HG02642 (cell line): ENCODE results near the gene ZNF705A.
"Not testable (repeated sequence)": the region's sequence is repeated elsewhere in the genome, so short reads cannot be mapped to it uniquely, and the experiment has no call there.

Source experiments
- ATAC-seq: cut with Tn5 transposase; IDR thresholded peaks from one replicate; pipeline ENCODE4 v1.9.1; 2021; ENCODE audit warnings: mild to moderate bottlenecking; ENCODE audit not compliant: unreplicated experiment, poor library complexity

Gene ZNF705A

GRCh38 chr12:8156845-8157244, at the start of gene ZNF705A:
Gene ZNF705A (plus strand): TSS chr12:8157015. CDS start chr12:8172626, 15,611 bp downstream.
- no peak for ATAC-seq

DNA sequence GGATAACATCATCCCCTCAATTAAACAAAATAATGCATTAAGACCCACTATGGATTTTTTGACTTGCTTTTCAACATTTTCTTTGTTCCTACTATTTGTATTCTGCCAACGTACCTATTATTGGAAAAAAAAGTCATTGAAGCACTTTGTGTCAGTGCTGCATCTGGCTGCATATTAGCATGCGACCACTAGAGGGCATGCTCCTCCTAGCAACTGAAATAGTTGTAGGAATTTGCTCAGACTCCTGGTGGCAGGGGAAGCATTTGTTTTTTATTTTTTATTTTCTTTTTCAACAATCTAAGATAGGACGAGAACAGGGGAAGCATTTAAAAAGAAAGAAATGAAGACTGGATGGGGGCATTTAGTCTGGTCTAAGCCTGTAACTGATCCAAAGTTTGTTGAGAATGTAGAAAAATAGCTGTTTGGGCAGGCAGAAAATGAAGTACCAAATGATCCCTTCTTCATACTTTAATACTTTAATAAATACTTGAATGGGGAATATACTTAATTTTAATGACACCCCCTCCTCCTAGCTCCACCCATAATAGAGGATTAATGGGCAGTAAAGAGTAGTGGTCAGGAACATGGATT, 47.9 kb upstream of the ZNF705A start:
- no peak for ATAC-seq

DNA sequence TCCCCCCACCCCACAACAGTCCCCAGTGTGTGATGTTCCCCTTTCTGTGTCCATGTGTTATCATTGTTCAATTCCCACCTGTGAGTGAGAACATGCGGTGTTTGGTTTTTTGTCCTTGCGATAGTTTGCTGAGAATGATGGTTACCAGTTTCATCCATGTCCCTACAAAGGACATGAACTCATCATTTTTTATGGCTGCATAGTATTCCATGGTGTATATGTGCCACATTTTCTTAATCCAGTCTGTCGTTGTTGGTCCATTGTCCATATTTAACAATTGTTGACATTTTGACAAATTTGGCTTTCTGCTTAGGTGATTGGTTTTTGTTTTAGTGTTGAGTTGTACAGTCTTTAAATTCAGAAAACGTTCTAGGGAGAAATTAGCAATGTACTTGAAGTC, 43.7 kb upstream of the ZNF705A start:
- not testable (repeated sequence) for ATAC-seq

- ATAC-seq, result no peak
These were observed 36.6 kb upstream of the ZNF705A start for GRCh38 chr12:8120072-8120713.

DNA sequence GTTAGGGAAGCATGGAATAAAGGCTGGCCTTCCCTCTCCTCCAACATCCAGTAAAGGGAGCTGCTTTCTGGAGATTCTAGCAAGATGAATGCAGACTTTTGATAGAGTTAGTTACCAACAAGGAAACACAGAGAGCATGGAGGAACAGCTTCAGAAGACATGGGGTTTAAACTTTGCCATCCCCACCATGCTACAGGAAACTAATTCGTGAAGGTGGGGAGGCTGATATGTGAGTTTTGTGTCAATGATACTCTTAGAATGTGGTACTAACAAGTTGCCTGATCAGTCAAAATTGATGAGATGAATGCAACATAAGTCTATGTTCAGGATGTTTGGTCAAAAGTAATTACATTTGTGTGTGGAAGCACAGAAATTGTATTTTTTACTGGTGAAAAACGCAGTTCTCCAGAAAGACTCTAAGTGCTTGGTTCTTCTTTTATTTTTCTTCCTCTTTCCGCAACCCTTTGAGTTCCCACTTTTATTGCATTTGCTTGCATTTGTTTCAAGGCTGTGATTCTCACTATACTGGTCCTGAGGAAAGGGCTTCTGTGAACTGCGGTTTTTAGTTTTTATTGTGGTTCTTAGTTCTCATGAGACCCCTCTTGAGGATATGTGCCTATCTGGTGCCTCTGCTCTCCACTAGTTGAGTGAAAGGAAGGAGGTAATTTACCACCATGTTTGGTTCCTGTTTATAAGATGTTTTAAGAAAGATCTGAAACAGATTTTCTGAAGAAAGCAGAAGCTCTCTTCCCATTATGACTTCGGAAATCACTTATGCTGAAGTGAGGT, 33.5 kb upstream of the ZNF705A start, which contains the start of gene CLEC4A:
CLEC4A (plus strand) TSS at position 494 of the 789 bp plus-strand sequence; CDS start at position 756, 262 bp downstream.
- ATAC-seq, result no peak

DNA sequence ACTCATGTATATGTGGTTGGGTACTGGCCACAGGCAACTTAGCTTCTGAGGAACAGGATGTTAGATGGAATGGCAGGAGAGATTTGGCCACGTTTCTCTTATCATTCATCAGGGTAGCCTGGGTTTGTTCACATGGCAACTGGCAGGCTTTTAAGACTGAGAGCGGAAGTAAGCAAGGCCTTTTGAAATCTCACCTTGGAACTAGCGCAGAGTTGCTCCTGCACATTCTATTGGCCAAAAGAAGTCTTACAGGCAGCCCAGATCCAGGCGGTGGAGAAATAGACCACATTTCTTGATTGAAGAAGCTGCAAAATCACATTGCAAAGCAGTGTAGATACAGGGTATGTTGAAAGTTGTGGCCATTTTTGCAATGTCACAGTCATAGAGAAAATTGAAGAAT, 29.7 kb upstream of the ZNF705A start:
- no peak for ATAC-seq

- ATAC-seq, result not testable (repeated sequence)
These were observed 23.0 kb upstream of the ZNF705A start for GRCh38 chr12:8133636-8134397.

- not testable (repeated sequence) for ATAC-seq
These were observed 22.4 kb upstream of the ZNF705A start for GRCh38 chr12:8134398-8134930.

DNA sequence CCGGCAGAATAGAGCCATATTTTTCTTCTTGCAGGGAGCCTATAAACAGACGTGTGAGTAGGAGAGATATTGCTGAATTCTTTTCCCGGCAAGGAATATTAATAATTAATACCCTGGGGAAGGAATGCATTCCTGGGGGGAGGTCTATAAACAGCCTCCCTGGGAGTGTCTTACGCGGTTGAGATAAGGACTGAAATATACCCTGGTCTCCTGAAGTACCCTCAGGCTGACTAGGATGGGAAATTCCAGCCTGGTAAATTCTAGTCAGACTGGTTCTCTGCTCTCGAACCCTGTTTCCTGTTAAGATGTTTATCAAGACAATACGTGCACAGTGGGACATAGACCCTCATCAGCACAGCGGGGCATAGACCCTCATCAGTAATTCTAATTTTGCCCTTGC, 15.2 kb upstream of the ZNF705A start:
- not testable (repeated sequence) for ATAC-seq

DNA sequence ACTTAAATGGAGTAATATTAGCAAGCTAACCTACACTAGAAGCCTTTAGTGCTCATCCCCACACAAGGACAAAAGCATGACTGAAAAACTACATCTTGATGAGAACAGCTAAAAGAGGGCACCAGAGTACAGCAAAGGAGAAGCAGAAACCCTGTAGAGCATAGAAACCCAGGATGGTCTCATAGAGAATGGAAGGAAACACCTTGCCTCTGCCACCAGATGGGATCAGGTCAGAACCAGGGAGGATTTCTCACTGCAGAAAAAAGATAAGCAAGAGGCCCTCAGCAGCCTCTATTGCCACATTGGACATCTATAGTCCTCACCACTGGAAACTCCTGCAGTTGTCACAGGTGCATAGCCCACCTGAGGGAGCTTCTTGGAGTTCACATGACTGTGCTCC, 13.6 kb upstream of the ZNF705A start:
- no peak for ATAC-seq

GRCh38 chr12:8145754-8146441, 10.9 kb upstream of the ZNF705A start:
- no peak for ATAC-seq

DNA sequence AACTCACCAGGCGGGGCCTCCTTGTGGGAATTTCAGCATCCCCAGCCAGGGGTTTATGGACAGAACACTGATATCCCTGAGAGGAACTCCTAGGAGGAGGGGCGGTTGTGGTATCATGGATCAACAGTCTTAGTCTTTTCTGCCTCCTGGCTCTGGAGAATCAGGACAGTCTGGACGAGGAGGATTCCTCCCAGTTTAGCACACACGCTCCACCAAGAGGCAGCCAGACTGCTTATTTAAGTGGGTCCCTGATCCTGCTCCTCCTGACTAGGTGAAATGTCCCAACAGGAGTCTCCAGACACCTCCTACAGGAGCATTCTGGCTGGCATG, 10.4 kb upstream of the ZNF705A start:
- ATAC-seq, result no peak

- ATAC-seq, result no peak
These were observed 2.3 kb upstream of the ZNF705A start for GRCh38 chr12:8154526-8154925.

DNA sequence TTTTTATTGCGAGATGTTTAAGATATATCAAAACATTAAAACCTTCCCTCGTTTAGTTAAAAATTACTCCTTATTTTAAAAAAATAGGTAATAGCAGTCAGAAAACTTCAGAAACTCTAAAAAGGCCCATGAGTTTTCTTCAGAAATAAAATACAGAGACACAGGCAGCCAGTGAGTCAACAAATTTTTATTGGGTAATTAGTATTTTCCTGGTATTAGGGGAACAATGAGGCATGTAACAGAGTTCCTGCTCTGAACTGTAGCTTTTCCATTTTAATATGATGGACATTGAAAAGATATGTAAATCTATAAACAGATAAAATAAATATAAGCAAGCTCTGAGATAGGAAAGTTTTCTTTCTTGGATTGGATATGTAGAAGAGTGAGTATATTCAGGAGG, 399 bp upstream of the ZNF705A start:
- ATAC-seq, result no peak

DNA sequence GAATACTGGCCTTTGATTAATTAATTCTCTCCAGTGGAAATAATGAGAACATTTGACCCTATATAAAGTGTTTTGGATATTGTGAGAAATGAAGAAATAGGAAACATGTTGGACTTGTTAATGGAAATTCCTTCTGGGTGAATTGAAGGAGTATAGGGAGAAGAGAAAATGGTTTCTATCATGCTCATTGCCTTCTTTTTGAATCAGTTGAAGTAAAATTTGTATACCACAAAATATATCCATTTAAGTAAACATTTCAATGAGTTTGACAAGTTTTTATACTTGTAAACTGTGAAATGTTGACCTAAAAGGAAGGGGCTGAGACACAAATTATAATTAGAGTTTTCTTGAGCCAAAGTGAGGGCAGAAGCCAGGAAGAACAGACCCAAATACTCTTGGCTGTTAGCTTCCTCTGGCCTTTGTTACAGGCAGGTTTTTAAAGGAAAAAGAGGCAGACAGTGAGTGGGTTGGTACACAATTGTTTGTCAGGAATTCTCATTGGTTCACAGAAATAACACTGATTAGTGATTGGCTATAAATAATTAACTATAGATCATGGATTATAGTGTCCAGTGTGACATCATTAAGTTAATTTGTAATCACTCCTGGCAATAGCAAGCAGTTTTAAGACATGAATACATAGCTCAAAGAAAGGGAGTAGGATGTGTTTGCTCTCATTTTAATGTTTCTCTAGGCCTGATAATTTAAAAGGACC, 826 bp downstream of the ZNF705A start:
- no peak for ATAC-seq

DNA sequence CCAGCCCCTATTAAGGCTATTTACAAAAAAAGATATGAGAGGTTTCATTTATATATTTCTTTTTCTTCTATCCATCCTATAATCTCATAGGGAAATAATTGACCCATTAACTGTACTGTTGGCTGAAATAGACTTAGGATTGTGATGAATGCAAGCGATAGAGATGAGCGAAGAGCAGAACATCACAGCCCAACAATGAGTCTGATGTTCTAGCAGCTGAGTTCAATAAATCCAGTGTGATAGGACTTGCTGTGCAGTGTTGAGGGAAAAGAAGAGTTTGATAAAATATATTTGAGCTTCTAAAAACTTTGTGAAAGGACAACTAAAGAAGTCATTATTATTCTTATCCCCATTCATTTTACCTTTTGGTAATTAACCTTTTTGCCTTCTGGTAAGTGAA, 16.1 kb downstream of the ZNF705A start:
- not testable (repeated sequence) for ATAC-seq

- not testable (repeated sequence) for ATAC-seq
These were observed 23.3 kb downstream of the ZNF705A start for GRCh38 chr12:8179989-8180585.

DNA sequence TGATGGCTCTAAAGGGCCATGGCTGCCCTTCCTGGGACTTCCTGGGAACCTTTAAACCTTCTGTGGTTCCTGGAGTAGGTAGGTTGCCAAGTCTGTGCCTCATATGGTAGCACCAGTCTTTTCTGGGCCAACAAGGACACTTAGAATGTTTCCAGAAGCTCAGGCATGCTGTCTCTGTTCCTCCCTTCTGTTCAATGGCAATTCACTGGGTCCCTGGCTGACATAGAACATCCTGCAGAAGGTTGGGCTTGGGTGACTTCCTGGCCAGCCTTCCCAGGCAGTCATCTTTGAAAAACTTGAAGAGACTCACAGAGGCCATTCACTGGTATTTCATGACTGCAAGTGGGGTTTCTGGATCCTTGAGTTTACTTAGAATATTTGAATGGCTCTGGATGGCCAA, 24.5 kb downstream of the ZNF705A start:
- ATAC-seq, result not testable (repeated sequence)

DNA sequence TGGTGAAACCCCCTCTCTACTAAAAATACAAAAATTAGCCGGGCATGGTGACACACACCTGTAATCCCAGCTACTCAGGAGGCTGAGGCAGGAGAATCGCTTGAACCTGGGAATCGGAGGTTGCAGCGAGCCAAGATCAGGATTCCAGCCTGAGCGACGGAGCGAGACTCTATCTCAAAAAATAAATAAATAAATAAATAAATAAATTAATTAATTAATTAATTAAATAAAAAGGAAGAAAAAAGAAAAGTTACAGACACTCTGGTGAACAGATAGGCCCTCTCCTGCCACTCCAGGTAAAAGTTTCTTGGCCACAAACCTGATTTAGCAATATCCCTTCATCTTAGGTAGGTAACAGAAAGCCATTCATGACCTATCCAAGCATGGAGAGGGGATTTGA, 26.1 kb downstream of the ZNF705A start:
- ATAC-seq, result not testable (repeated sequence)
